ENCODE data around the gene KSR1. TPM values are rescaled to one million over a fixed set of nuclear protein-coding genes. Genes with fewer than 3 reads are reported as not detected.

The KSR1 gene
- total RNA-seq, 4 donors from 2014 or later: 10.4 to 17.7 (median 13.2) TPM

- DNase-seq (no peak), ATAC-seq (no peak)
- TF ChIP-seq CTCF (IDR thresholded peaks at IDR 0.05 in 4 of 5, conservative IDR thresholded peaks at IDR 0.05 in 1 of 5) (no peak), POLR2A (IDR thresholded peaks at IDR 0.05) (no peak)
- H3K9me3 ChIP-seq: no peaks in the 10 kb centered on the region
- no peak overlapping the region for H3K4me3 ChIP-seq
- no peaks in the 10 kb centered on the region for H3K4me1 ChIP-seq
- intact Hi-C loops (cut with DNase I; ENCODE audit: low total_unique reads): no loop called here
- in situ Hi-C loops (cut with MboI; ENCODE audit: low sequenced_read_pairs in 4 of 4): no loop called here
- H3K27me3 ChIP-seq: no peaks in the 10 kb centered on the region
- H3K36me3 ChIP-seq: no peaks in the 10 kb centered on the region
- H3K27ac ChIP-seq: no peak overlapping the region
Observed at GRCh38 chr17:27413792-27414191, 42.5 kb upstream of the KSR1 start.

GRCh38 chr17:27414271-27414670, 42.0 kb upstream of the KSR1 start:
- ATAC-seq: no peak
- no peaks in the 10 kb centered on the region for H3K27me3 ChIP-seq
- H3K4me3 ChIP-seq: no peak overlapping the region
- no peaks in the 10 kb centered on the region for H3K4me1 ChIP-seq
- intact Hi-C loops (cut with DNase I; ENCODE audit: low total_unique reads) (no loop called here), in situ Hi-C loops (cut with MboI; ENCODE audit: low sequenced_read_pairs in 4 of 4) (no loop called here)
- H3K9me3 ChIP-seq: no peaks in the 10 kb centered on the region
- no peak overlapping the region for H3K27ac ChIP-seq
- no peak for DNase-seq
- no peaks in the 10 kb centered on the region for H3K36me3 ChIP-seq
- TF ChIP-seq POLR2A (IDR thresholded peaks at IDR 0.05): no peak
- no peak for TF ChIP-seq CTCF (IDR thresholded peaks at IDR 0.05 in 4 of 5, conservative IDR thresholded peaks at IDR 0.05 in 1 of 5)

- intact Hi-C loops (cut with DNase I; ENCODE audit: low total_unique reads) (no loop called here), in situ Hi-C loops (cut with MboI; ENCODE audit: low sequenced_read_pairs in 4 of 4) (no loop called here)
- H3K27ac ChIP-seq: no peak overlapping the region
- H3K9me3 ChIP-seq: no peaks in the 10 kb centered on the region
- H3K27me3 ChIP-seq: no peaks in the 10 kb centered on the region
- no peak overlapping the region for H3K4me3 ChIP-seq
- no peaks in the 10 kb centered on the region for H3K36me3 ChIP-seq
- DNase-seq: no peak
- TF ChIP-seq CTCF (IDR thresholded peaks at IDR 0.05 in 4 of 5, conservative IDR thresholded peaks at IDR 0.05 in 1 of 5): no peak
- TF ChIP-seq POLR2A (IDR thresholded peaks at IDR 0.05): no peak
- H3K4me1 ChIP-seq: no peaks in the 10 kb centered on the region
- no peak for ATAC-seq
Observed at GRCh38 chr17:27414694-27415093, 41.6 kb upstream of the KSR1 start.

GRCh38 chr17:27415120-27415795, 41.0 kb upstream of the KSR1 start:
- DNase-seq: no peak
- no peak for TF ChIP-seq CTCF (IDR thresholded peaks at IDR 0.05 in 4 of 5, conservative IDR thresholded peaks at IDR 0.05 in 1 of 5)
- no peak for TF ChIP-seq POLR2A (IDR thresholded peaks at IDR 0.05)
- in situ Hi-C loops (cut with MboI; ENCODE audit: low sequenced_read_pairs in 4 of 4): no loop called here
- no peak overlapping the region for H3K4me3 ChIP-seq
- no peaks in the 10 kb centered on the region for H3K4me1 ChIP-seq
- no peaks in the 10 kb centered on the region for H3K36me3 ChIP-seq
- H3K27ac ChIP-seq: no peak overlapping the region
- H3K27me3 ChIP-seq: no peaks in the 10 kb centered on the region
- H3K9me3 ChIP-seq: no peaks in the 10 kb centered on the region
- ATAC-seq: no peak
- intact Hi-C loops (cut with DNase I; ENCODE audit: low total_unique reads): no loop called here

Data from gastrocnemius medialis (tissue), 4 donors.